Activated CD4-positive, alpha-beta T cell treated with anti-CD3 and anti-CD28 coated beads, Interleukin-2, amount 50 U/mL, for 16 hours (primary cell): Measurements from ENCODE around the gene TOX4.
"Not testable (repeated sequence)": the region's sequence is repeated elsewhere in the genome, so short reads cannot be mapped to it uniquely, and the experiment has no call there.

Experiments used
- DNase-seq: peaks from one replicate; pipeline ENCODE4 v3.0.0-alpha.2; 2020

TOX4 gene

DNA sequence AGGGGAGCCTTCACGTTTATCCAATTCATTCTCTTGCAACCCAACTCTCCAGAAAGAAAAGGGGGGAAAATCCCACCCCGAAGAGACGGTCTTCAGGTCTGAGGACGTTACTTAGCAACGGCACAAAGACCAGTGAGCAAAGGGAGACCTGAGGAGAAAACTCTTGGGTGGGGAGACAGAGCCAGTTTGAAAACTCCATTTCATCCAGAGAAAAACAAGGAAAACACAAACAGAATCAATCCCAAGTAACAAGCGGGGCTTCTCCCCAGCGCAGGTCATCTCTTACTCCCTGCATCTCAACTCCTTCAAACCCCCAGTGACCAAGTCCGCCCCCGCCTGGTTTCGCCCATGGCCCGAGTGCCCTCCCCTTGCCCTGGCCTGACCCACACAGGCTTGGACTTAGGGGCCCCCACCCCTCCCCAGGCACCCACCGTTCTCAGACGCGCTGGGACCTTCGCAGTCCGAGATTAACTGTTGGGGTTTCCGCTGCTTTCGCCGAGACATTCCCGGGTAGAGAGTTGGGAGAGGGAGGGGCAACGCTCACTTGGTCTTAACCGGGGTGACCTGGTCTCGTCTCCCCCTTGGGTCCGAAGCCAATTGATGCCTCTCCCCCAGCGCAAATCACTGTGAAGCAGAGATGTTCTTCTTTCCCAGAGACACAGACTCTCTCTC is 59.6 kb downstream of the TOX4 start:
- no peak for DNase-seq

DNA sequence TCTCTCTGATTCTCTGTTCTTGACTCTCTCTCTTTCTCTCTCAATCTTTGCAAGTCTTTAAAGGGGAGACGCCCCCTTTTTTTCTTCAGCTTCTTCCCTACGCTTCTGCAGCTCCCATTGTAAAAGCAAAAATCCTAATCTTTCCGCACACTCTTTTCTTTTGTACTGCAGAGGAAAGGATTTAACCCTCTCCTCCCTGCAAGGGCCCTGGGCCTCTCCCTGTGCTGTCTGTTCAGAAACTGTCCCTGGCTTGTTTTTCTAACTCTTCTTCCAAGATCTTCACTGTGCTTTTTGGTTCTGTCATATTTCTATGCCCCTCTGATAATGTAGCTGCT is 60.1 kb downstream of the TOX4 start:
- no peak for DNase-seq

DNA sequence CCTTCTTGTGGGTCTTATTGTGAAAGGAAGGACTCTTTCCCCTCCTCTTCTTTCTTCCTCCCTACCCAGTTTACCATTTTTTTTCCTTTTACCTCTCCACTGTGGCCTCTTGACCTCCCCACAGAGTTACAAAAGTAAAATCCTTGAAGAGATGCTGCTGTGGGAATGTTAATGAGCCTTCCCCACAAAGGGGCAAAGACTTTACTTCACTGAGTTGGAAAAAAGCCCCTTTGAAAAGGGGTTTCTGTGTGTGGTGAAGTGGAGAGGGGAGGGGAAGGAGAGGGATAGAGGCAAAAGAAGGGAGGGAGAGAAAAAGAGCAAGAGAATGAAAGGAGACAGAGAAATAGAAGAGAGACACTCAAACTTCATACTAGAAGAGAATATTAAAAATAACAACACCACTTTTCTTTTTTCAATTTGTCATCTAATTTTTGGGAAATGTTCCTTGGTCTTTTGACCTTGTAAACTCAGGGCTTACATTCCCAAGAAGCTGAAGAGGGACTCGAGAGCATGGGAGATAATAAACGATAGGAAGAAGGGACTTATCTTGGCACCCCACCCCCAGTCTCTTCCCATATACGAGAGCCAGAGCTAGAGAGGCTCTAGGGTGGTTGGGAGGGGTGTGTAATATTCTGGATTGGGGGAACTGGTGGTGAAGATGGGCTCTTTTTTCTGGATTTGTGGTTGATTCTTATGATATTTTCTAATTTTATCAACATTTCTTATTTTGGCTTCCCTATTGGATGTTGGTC is 62.4 kb downstream of the TOX4 start:
- no peak for DNase-seq

DNA sequence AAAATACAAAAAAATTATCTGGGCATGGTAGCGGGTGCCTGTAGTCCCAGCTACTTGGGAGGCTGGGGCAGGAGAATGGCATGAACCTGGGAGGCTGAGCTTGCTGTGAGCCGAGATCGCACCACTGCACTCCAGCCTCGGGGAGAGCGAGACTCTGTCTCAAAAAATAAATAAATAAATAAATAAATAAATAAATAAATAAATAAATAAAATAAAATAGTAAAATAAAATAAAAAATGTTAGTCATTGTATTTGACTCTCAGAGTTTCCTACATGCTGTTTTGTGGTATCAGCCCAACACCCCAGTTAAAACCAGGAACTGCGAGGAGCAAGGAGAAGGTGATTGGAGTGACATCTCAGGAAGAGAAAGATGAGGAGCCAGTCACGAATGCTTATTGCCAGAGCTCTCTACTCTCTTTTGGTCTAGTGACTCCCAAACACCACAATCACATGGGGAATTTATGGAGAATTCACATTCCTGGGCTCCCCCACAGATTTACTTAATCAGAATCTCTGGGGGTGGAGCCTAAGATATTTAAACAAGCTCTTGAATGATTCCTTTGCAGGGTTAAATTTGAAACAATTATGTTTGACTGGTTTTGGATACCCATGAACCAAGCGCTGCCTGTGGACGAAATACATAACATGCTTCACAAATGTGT is 64.5 kb downstream of the TOX4 start:
- no peak for DNase-seq

DNA sequence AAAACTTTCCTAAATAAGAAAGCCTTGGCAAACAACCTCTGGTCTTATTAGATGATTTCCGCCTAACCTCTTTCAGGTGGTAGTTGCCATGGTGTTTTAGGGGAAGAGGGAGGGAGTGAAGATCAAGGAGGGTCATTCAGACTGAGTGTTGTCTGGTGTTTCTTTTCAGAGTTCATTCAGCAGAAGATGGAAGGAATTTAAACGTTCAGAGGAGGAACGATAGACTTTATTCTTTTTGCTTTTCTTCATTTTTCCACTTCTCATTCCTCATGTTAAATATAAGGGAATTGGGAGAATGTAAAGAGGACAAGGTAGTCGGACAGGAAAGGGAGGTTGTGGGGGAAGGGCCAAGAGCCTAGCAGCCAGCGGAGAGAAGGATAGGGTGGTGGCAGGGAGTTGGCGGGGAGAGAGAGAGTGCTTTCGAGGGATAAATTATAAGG is 66.5 kb downstream of the TOX4 start:
- no peak for DNase-seq

DNA sequence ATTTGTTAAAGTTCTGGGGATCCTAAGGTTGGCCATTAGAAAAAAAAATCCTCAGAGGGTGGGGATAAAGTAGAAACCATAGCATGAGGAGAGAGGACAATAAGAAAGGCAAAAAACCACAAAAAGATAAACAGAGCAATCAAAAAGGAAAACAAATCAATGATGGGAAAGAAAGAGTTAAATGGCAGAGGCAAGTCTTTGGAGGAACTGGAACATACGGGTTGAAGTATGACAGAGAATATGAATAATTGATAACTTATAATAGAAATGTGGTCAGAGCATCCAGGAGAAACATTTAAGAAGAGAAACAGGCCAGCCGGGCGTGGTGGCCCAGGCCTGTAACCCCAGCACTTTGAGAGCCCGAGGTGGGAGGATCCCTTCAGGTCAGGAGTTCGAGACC is 67.0 kb downstream of the TOX4 start:
- DNase-seq, result no peak

DNA sequence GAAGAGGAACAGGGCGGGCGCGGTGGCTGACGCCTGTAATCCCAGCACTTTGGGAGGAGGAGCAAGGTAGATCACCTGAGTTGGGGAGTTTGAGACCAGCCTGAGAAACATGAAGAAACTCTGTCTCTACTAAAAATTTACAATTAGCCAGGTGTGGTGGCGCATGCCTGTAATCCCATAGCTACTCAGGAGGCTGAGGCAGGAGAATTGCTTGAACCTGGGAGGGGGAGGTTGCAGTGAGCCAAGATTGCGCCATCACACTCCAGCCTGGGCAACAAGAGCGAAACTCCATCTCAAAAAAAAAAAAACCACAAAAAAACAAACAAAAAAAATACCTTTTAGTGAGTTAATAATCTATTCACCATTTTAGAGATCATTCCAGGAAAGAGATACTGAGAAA is 67.6 kb downstream of the TOX4 start:
- not testable (repeated sequence) for DNase-seq
